Islet precursor cell (in vitro differentiated cells): ENCODE results near the gene KHDRBS2.
A peak's percentile ranks its signal among the peaks of the same experiment; 100 is the strongest.

ENCODE experiments used
- DNase-seq: peaks from one replicate; pipeline ENCODE4 v3.0.0-alpha.2; 2018

KHDRBS2 gene

DNA sequence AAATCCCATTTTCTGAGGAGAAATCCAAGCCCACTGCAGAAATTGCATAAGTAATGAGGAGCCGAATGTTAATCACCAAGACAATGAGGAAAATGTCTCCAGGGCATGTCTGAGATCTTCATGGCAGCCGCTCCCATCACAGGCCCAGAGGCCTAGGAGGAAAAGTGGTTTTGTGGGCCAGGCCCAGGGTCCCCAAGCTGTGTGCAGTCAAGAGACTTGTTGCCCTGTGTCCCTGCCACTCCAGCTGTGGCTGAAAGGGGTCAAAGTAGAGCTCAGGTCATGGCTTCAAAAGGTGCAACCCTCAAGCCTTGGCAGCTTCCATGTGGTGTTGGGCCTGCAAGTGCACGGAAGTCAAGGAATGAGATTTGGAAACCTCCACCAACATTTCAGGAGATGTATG lies 276.6 kb downstream of the KHDRBS2 start:
- no peak for DNase-seq

DNA sequence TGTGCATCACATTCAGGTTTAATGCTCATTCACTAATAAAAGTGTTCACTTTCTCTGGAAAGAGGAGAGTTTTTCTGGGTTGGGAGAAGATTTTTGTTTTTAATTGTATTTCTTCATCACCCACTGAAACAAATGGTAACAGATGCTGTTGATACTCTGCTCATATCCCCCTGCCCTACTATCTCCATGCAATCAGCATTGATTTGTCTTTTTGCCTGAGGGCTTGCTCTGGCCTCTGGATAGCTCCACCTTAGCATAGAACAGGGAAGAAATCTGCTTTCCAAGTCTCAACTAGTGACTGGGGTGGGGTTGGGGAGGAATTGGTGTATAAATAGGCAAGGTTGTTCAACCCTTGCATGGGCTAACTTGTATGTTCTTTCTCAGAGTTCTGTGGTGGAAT lies 296.4 kb downstream of the KHDRBS2 start:
- peak; percentile 77 for DNase-seq

DNA sequence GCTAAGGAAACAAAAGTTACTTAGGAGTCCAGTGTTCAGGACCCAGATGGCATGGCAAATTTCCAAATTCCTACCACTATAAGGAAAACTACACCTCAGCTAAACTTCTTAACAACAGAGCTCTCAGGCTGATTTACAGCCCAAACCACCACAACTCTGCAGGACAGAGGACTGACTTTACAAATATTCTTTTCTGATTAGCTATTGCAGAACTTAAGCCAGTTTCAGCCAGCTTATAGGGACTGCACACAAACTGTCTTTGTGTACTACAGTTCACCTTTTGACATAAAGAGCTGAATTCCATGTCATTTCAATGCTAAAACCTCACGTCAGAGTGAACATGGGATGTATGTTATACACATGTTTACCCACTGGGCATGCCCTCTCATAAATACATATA lies 305.4 kb downstream of the KHDRBS2 start:
- DNase-seq = no peak

DNA sequence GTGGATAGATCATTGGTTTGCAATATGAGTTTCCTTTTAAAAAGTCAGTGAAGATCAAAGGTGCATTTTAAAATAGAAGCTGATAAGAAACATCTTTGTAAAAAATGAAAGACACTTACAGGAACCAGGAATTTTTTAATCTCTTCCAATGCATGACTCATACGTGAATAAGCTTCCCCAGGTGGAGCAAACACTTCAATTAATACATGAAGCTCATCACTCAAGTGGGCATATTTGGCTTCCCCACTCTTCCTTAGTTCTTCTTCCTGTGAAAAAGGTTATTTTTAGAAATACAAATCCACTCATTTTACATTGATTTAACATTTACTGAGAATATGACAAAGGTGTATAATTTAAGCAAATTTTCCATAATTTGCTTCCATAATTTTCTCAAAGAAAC lies 308.1 kb downstream of the KHDRBS2 start:
- no peak for DNase-seq

DNA sequence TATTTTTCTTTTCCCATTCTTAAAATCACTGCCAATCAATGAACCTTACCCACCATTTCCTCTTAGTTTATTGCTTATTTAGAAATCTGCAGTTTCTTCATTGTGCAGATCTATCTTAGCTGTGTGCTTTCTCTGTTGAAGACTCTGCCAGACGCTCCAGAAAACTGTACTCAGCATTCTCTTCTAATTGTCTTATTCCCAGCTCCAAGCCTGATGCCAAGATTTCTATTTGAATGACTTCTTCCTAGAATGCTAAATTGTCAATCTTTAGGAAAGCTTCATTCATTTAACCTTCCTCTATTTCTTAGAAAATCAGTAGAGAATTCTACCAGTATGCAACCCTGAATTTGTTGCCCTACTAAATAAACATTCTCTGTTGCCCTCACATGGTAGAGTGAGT lies 308.9 kb downstream of the KHDRBS2 start:
- DNase-seq = no peak

DNA sequence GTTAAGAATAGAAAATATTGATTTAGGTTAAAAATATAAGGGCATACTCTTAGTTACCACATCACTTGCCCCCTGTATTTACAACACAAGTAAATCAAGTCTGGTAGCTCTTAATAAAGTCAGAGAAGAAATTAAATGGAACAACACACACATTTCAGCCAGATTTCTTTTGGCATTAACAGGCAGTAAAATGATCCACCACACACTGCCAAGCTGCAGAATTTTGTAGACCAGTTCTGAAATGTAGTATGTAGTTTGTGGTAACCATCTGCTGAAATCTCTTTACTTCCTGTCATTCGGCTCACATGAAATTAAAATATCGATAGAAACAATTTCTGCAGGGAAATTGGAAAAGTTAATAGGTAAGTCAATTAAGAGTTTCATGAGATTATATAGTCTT lies 326.8 kb downstream of the KHDRBS2 start:
- no peak for DNase-seq

- DNase-seq = no peak
Measured at GRCh38 chr6:61953851-61954250, 332.2 kb downstream of the KHDRBS2 start.

- no peak for DNase-seq
Measured at GRCh38 chr6:61951586-61951985, 334.4 kb downstream of the KHDRBS2 start.

GRCh38 chr6:61950811-61951210 lies 335.2 kb downstream of the KHDRBS2 start:
- no peak for DNase-seq

DNA sequence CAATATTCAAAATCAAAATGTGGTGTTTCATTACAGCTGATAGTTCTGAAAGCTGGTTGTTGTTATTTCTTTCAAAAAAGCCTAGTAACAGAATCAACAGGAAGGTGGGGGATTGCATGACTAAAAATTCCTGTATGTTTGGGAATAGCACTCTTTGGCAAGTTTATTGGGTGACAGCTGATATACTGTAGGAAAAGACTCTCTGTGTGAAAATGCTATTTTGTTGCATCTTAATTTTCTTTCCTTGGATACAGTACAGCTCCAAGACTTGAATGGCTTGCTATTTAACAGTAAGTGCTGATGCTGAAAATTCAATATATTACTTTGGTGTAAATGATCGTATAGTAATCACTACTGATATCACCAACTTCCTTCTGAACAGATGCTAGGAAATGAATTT lies 336.1 kb downstream of the KHDRBS2 start:
- no peak for DNase-seq

- no peak for DNase-seq
Measured at GRCh38 chr6:61949161-61949560, 336.9 kb downstream of the KHDRBS2 start.

DNA sequence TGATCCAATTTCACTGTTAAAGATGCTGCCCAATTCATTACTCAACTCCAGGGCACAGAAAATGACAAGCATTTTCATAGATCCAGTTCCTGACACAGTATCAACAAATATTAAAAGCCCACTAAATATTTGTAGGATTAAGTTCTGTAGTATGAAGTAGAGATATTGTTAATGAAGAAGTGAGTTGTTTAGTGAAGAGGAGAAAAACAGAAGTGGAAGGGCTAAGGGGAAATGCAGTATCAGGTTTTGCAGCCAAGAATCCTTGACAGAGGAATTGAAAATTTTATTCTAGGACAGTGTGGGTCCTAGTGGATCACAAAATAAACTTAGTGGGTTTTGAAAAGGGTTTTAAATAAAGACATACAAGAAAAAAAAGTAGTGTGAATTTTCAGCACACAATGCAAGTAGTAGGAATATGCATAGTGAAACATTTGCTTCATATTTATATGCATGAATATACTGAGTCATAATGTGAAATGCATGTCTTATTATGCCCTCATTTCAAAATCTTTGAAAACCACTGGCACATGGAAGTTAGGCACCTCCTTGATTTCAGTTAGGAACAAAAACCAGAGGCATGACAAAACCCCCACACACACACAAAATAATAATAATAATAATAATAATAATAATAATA lies 338.6 kb downstream of the KHDRBS2 start:
- DNase-seq = no peak

GRCh38 chr6:61940919-61941318 lies 345.1 kb downstream of the KHDRBS2 start:
- no peak for DNase-seq

- no peak for DNase-seq
Measured at GRCh38 chr6:61935242-61935846, 350.7 kb downstream of the KHDRBS2 start.

GRCh38 chr6:61909486-61909885 lies 376.5 kb downstream of the KHDRBS2 start:
- no peak for DNase-seq

- DNase-seq = no peak
Measured at GRCh38 chr6:61901748-61902147, 384.3 kb downstream of the KHDRBS2 start.

DNA sequence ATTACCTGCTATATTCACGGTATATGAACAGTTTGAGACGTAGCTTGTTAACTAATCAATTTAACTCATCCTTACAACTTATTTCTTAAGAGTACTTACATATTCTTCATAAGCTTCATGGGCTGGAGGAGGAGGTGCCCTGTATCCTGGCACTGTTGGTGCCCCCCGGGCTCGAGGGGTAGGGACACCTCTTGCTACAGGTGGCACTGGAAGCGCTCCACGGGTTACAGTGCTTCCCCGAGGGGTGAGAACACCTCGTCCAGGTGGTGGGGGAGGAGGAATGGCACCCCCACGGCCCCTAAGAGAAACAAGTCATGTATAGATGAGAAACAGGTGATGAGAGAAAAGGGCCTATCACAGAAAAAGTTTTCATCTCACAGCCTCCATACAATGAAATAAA lies 391.5 kb downstream of the KHDRBS2 start:
- no peak for DNase-seq

GRCh38 chr6:61887423-61887822 lies 398.6 kb downstream of the KHDRBS2 start:
- DNase-seq = no peak

- no peak for DNase-seq
Measured at GRCh38 chr6:61886608-61887259, 399.3 kb downstream of the KHDRBS2 start.

- DNase-seq = no peak
Measured at GRCh38 chr6:61869632-61870400, 416.2 kb downstream of the KHDRBS2 start.

GRCh38 chr6:61868507-61869080 lies 417.4 kb downstream of the KHDRBS2 start:
- no peak for DNase-seq

- no peak for DNase-seq
Measured at GRCh38 chr6:61867635-61868034, 418.4 kb downstream of the KHDRBS2 start.

DNA sequence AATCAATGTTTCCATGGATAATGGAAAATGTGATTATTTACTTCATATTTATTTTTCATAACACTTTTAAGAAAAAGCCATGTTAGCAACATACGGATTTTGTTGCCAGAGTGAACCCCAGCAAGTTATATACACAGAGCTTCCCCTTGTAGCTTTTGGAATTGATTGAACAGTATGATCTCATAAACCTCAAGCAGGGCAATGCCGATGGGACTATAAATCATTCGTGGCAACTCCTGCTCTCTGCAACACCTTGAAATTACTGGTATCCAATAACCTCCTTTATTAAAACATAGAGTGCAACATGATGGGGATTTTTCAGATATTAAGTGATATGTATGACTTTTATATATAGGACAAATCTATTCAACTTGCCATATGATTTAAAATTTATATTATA lies 428.5 kb downstream of the KHDRBS2 start:
- DNase-seq = no peak
